Astrocyte of the cerebellum (primary cell): Measurements from ENCODE around the gene PLCG1.
"Not testable (repeated sequence)": the region's sequence is repeated elsewhere in the genome, so short reads cannot be mapped to it uniquely, and the experiment has no call there.

Experiments used
- DNase-seq: peaks from one replicate; pipeline ENCODE4 v3.0.0-alpha.2; 2011; ENCODE audit warnings: low read depth
- H3K4me3 ChIP-seq: 2 replicates; pipeline ENCODE4 v1.5.1; 2011; ENCODE audit warnings: mild to moderate bottlenecking, low read depth, low read length, moderate library complexity
- in situ Hi-C: cut with HindIII; loops from 2 replicates; pipeline ENCODE4 v1.10.0; 2017; ENCODE audit warnings: low sequenced_read_pairs
- TF ChIP-seq, protein P1 (sequence below): IDR thresholded peaks from 2 replicates; pipeline ENCODE4 v1.5.1; 2012; ENCODE audit warnings: low read length, low read depth, moderate library complexity, mild to moderate bottlenecking; ENCODE audit errors: missing control alignments

Gene PLCG1

DNA sequence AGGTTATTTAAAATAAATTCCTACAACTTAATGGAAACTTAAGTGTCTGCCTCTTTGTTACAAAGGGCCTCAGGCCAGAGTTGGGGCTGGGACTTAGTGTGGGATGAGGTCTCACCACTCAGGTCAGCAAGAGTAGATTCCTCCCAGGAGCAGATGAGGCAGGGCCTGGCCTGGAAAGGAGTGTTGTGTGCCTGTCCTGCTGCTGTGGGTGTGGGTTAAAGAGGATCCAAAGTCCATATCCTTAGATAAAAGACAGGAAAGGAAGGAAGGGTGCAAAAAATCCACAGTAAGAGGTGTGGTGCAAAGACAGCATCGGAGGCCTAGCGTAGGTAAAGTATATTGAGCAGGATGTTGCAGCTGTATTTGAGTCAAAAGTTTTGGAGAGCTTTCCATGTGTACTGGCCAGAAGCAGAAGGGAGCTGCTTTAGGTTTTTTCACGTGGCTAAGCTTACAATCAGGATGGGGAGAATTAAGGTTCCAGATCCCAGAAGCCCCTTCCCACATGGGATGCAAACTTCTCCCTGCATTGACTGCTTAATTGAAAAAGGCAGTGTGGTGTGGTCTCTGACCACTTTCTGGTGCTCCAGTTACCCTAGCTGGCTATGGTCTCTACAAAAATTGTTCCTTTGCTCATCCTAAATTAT lies 12.8 kb upstream of the PLCG1 start:
- in situ Hi-C loops = no loop called here
- TF ChIP-seq, protein P1, sequence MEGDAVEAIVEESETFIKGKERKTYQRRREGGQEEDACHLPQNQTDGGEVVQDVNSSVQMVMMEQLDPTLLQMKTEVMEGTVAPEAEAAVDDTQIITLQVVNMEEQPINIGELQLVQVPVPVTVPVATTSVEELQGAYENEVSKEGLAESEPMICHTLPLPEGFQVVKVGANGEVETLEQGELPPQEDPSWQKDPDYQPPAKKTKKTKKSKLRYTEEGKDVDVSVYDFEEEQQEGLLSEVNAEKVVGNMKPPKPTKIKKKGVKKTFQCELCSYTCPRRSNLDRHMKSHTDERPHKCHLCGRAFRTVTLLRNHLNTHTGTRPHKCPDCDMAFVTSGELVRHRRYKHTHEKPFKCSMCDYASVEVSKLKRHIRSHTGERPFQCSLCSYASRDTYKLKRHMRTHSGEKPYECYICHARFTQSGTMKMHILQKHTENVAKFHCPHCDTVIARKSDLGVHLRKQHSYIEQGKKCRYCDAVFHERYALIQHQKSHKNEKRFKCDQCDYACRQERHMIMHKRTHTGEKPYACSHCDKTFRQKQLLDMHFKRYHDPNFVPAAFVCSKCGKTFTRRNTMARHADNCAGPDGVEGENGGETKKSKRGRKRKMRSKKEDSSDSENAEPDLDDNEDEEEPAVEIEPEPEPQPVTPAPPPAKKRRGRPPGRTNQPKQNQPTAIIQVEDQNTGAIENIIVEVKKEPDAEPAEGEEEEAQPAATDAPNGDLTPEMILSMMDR = no peak
- no peak overlapping the region for H3K4me3 ChIP-seq
- no peak for DNase-seq

DNA sequence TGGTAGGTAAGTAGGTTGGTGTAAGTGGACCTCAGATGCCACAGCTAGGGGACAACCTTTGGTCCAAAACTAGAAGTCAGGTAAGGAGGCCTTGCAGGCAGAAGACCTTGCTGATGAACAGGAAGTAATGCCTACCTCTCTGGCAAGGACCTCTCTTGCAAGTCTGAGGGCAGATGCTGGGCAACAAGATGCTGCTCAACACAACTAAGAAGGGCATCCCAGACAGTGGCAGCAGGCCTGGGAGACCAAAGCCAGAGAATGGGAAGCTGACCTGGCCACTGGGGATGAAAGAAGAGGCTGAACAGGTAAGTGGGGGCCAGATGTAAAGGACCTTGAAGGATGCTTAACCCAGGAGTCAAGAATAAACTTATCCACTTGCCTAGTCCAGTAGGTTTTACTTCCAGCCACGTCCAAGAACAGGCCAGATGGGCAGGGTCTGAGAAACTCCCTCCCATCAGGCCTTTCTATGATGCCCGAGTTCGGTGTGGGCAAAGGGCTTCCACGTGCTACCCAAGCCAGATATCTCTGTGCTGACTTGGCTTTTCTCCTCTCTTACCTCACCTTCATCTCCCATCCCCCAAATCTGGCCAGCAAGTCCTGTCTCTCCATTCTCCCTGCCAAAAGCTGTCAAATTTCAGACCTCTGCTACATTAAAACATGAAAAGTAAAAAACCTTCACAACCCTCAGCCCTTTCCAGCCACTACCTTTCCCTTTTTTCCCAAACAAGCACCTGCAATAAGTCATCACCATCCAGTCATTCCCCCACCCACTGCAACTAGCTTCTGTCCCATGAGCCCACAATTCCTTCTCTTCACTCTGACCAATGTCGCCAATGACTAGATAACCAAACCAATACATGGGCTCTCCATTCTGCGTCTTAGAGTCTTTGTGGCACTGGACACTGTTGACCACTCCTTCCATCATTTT lies 11.5 kb upstream of the PLCG1 start:
- TF ChIP-seq, protein P1 = no peak

DNA sequence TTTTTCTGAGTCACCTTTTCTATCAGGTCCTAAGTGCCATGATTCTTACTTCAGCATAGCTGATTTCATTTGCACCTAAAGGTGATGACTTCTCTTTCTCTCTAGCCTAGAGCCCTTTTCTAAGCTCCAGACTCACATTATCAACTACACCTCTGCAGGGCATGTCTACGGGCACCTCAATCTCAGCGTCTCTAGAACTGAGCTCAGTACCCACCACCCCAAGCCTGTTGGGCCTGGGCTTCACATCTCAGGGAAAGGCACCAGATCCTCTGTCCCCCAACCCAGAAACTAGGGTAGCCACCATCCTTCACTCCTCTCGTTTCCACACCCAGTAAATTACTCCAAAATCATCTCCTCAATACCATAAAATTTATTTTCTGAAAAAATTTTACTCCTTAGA lies 10.6 kb upstream of the PLCG1 start:
- no peak overlapping the region for H3K4me3 ChIP-seq
- TF ChIP-seq, protein P1 = no peak
- in situ Hi-C loops = no loop called here
- no peak for DNase-seq

More for the DNA sequence above, 11.5 kb upstream of the PLCG1 start:
- no peak for DNase-seq
- in situ Hi-C loops = no loop called here
- H3K4me3 ChIP-seq = no peak overlapping the region

DNA sequence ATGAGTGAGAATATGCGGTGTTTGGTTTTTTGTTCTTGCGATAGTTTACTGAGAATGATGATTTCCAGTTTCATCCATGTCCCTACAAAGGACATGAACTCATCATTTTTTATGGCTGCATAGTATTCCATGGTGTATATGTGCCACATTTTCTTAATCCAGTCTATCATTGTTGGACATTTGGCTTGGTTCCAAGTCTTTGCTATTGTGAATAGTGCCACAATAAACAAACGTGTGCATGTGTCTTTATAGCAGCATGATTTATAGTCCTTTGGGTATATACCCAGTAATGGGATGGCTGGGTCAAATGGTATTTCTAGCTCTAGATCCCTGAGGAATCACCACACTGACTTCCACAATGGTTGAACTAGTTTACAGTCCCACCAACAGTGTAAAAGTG lies 9.0 kb upstream of the PLCG1 start:
- DNase-seq, in situ Hi-C loops, H3K4me3 ChIP-seq: not testable (repeated sequence)

DNA sequence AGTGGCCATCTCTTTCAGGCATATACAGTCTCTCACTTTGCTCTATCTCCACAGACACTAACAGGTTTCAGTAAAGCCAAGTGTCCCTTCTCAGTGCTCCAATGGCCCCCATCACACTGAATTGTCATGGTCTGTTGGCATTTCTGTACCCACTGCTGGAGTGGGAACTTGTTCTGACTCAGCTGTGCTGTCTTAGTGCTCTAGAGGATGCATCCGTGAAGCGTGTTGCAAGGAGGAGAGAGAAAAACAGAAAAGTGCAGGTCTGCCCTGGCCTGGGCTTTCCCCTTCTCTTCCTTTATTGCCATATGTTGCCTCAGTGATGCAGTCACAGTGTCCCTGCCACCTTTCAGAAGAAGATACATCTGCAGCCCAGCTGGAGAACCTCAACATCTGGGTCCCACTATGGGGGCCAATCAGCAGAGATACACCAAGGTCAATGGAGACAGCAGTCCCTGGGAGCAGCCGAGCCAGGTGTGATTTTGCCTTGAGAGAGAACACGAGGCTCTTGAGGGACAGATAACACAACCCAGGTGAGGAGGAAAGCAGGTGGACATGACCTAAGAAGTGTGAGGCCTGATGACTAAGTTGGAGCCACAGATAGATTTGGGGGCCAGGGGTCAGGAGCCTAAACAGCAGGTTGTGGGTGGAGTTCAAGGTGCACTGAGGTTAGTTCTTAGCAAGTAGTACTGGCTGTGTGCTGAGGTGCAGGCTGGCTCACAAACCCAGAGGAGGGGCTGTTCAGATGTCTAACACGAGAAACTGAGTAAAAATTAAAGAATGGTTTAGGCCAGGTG lies 5.6 kb upstream of the PLCG1 start:
- DNase-seq = no peak
- TF ChIP-seq, protein P1 = no peak
- in situ Hi-C loops = no loop called here
- no peak overlapping the region for H3K4me3 ChIP-seq

DNA sequence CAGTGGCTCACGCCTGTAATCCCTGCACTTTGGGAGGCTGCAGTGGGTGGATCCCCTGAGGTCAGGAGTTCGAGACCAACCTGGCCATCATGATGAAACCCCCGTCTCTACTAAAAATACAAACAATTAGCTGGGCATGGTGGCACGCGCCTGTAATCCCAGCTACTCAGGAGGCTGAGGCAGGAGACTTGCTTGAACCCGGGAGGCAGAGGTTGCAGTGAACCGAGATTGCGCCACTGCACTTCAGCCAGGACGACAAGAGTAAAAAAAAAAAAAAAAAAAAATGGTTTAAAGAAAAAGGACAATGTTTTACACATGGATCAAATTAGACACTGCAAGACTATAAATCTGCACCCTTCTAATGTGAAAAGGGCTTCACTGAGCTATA lies 5.0 kb upstream of the PLCG1 start:
- in situ Hi-C loops, DNase-seq, H3K4me3 ChIP-seq: not testable (repeated sequence)

DNA sequence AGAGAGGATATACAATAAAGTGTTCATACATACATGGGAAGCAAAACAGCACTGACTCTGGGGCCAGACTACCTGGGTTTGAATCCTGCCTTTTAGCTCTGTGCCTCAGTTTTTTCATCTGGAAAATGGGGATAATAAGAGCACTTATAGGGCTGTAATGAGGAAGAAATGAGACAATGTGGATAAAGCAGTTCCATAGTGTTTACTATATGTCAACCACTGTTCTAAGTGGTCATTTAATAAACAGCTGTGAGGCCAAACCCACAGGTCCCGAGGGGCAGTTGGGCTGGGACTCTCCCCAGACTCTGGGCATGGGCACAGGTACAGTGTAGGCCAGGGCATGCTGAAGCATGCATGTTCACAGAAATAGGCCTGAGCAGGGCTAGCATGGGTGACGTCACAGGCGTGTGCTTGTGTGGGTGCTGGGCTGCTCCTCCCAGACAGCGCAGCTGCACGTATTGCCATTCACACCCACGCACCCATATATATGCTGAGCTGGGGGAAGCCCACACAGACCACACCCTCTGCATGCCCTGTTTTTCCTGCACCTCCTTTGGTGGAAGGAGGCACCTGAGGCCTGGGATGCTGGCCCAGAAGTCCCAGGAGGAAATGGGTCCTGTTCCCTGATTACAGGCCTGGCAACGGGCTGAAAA lies 3.5 kb upstream of the PLCG1 start:
- TF ChIP-seq, protein P1 = no peak
- DNase-seq = no peak
- in situ Hi-C loops = no loop called here
- H3K4me3 ChIP-seq = no peak overlapping the region
